IPS-20b (cell line): ENCODE data around the gene WDFY1.

Experiments used
- H3K27ac ChIP-seq: one replicate; pipeline ENCODE4 v1.5.1; 2013; ENCODE audit warnings: low read length
- H3K27me3 ChIP-seq: 2 replicates; pipeline ENCODE4 v1.6.1; 2013; ENCODE audit warnings: mild to moderate bottlenecking, low read length, inconsistent platforms; ENCODE audit not compliant: insufficient read depth
- H3K36me3 ChIP-seq: 2 replicates; pipeline ENCODE4 v1.6.1; 2013; ENCODE audit warnings: low read depth, mild to moderate bottlenecking, inconsistent platforms, low read length, moderate library complexity; ENCODE audit not compliant: insufficient read depth
- H3K4me1 ChIP-seq: 2 replicates; pipeline ENCODE4 v1.6.1; 2013; ENCODE audit warnings: mild to moderate bottlenecking, control low read depth, inconsistent platforms, low read length, moderate library complexity; ENCODE audit not compliant: insufficient read depth
- H3K4me3 ChIP-seq: 2 replicates; pipeline ENCODE4 v1.5.1; 2013; ENCODE audit warnings: mild to moderate bottlenecking, low read length, inconsistent platforms
- H3K9ac ChIP-seq: 2 replicates; pipeline ENCODE4 v1.6.1; 2013; ENCODE audit warnings: low read depth, mild to moderate bottlenecking, inconsistent platforms, low read length, moderate library complexity
- H3K9me3 ChIP-seq: 2 replicates; pipeline ENCODE4 v1.6.1; 2013; ENCODE audit warnings: mild to moderate bottlenecking, low read depth, low read length, inconsistent platforms; ENCODE audit not compliant: insufficient read depth

WDFY1 gene, protein sequence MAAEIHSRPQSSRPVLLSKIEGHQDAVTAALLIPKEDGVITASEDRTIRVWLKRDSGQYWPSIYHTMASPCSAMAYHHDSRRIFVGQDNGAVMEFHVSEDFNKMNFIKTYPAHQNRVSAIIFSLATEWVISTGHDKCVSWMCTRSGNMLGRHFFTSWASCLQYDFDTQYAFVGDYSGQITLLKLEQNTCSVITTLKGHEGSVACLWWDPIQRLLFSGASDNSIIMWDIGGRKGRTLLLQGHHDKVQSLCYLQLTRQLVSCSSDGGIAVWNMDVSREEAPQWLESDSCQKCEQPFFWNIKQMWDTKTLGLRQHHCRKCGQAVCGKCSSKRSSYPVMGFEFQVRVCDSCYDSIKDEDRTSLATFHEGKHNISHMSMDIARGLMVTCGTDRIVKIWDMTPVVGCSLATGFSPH

GRCh38 chr2:223944703-223945531, at the start of gene WDFY1:
Gene WDFY1 (minus strand): TSS chr2:223945335. CDS start chr2:223945284, 51 bp downstream.
- Histone ChIP-seq H3K36me3 (peaks cover 4% of the 10 kb centered on the region; the same call in 1 of the 2 replicates), H3K4me1 (peaks cover 16% of the 10 kb centered on the region), H3K9ac (peak within 1 kb of the TSS; percentile 87), H3K27me3 (no peaks in the 10 kb centered on the region), H3K27ac (peak within 1 kb of the TSS; percentile 83), H3K9me3 (no peaks in the 10 kb centered on the region), H3K4me3 (peak within 1 kb of the TSS; percentile 88)

DNA sequence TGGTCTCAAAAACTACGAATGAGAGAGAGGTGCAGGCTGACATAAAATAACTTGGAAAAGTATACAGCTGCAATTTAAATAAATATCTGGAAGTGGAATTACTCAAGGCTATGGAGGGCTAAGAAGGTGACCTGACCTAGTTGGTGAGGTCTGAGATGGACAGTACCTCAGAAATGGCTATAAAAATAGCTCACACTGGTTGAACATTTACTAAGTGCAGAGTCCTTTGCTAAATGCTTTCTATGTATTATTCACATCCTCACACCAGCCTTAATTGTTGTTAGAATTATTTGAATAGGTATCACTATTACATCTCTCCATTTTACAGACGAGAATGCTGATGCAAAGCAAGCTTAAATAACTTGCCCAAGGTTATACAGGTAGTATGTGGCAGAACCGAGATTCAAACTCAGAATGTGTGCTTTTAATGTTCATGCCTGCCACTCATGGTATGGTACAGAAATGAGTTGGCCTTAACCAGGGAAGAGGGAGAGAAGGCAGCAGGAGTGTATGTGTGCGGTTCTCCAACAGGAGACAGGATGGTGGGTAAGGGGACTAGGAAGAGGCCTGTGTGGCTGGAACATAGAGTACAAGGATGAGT, 49.5 kb upstream of the WDFY1 start:
- no peak overlapping the region for H3K27ac ChIP-seq
- H3K4me3 ChIP-seq: no peak overlapping the region
- H3K4me1 ChIP-seq: no peaks in the 10 kb centered on the region
- H3K36me3 ChIP-seq: peaks cover 16% of the 10 kb centered on the region; the same call in 1 of the 2 replicates
- no peaks in the 10 kb centered on the region for H3K27me3 ChIP-seq
- H3K9me3 ChIP-seq: no peaks in the 10 kb centered on the region
- no peak overlapping the region for H3K9ac ChIP-seq

DNA sequence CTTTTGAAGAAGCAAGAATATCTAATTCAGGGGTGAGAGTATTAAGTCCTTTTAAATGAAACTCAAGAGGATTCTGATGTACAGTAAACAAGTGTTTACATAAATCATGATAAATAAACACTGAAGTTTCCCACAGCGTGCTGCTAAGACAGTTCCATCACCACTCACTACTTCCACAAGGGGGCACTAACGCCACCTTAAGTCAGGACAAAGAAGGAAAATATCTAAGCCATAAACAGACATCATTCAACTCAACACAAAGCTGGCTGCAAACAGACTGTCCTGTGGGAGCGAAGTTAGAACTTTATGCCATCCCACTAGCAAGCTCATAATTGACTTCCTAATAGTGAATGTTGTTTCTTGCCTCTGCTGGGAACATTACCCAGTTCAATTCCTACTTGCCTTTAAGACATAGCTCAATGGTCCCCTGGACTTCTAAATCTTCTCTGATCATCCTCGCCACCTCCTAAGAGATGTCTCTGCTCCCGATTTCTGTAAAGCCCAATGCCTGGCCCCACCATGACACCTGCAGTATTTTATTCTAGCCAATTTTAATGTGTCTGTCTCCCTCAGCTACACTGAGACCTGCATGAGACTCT, 48.6 kb upstream of the WDFY1 start:
- no peak overlapping the region for H3K9ac ChIP-seq
- H3K9me3 ChIP-seq: no peaks in the 10 kb centered on the region
- no peak overlapping the region for H3K4me3 ChIP-seq
- no peak overlapping the region for H3K27ac ChIP-seq
- H3K27me3 ChIP-seq: no peaks in the 10 kb centered on the region
- H3K36me3 ChIP-seq: peaks cover 16% of the 10 kb centered on the region; the same call in 1 of the 2 replicates
- no peaks in the 10 kb centered on the region for H3K4me1 ChIP-seq

- Histone ChIP-seq H3K27ac (no peak overlapping the region), H3K4me3 (no peak overlapping the region), H3K36me3 (peaks cover 21% of the 10 kb centered on the region), H3K4me1 (no peaks in the 10 kb centered on the region), H3K9me3 (no peaks in the 10 kb centered on the region), H3K27me3 (no peaks in the 10 kb centered on the region), H3K9ac (no peak overlapping the region)
These were observed 46.5 kb upstream of the WDFY1 start for GRCh38 chr2:223991611-223992010.

DNA sequence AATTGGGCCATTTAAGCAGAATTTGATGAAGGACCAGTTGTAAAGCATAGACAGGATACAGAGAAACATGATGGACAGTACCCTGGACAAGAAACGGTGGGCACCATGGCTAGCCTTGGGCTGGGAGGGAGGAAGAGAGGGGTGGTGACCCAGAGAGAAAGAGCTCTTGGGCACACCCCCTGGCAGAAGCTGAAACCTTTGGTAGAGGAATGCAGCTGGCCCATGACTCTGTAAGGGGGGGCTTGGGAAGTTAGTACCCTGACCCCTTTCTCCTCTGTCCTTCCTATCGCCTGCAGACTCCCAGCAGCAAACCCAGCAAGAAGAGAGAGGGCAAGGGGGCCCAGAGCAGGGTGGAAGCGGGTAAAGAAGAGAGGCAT, 44.7 kb upstream of the WDFY1 start:
- H3K4me3 ChIP-seq: no peak overlapping the region
- no peaks in the 10 kb centered on the region for H3K9me3 ChIP-seq
- H3K9ac ChIP-seq: no peak overlapping the region
- H3K36me3 ChIP-seq: peaks cover 27% of the 10 kb centered on the region
- no peaks in the 10 kb centered on the region for H3K27me3 ChIP-seq
- H3K27ac ChIP-seq: no peak overlapping the region
- H3K4me1 ChIP-seq: no peaks in the 10 kb centered on the region

- H3K27me3 ChIP-seq: no peaks in the 10 kb centered on the region
- H3K4me3 ChIP-seq: no peak overlapping the region
- H3K9ac ChIP-seq: no peak overlapping the region
- H3K9me3 ChIP-seq: no peaks in the 10 kb centered on the region
- H3K27ac ChIP-seq: no peak overlapping the region
- no peaks in the 10 kb centered on the region for H3K4me1 ChIP-seq
- peaks cover 32% of the 10 kb centered on the region for H3K36me3 ChIP-seq
These were observed 44.2 kb upstream of the WDFY1 start for GRCh38 chr2:223989206-223989855.

GRCh38 chr2:223981241-223981640, 36.1 kb upstream of the WDFY1 start:
- Histone ChIP-seq H3K4me1 (no peaks in the 10 kb centered on the region), H3K9ac (no peak overlapping the region), H3K9me3 (no peaks in the 10 kb centered on the region), H3K27me3 (no peaks in the 10 kb centered on the region), H3K27ac (no peak overlapping the region), H3K4me3 (no peak overlapping the region), H3K36me3 (peaks cover 78% of the 10 kb centered on the region)

DNA sequence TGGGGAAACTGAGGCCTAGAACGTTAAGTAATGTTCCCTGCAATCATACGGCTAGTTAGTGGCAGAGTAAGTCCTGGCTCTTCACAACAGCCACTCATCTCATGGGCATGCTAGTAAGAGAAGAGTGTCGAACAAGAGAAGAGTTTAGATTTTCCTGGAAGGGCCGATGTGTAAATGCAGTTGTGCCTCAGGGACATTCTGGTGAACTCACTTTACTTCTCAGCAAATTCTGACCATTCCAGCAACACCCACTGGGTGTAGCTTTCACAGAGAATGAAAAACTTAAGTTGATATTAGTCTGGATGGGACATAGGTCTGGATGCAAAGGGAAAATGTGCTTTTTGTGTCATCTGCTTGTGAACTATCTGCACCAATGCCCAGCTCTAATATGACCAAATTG, 35.7 kb upstream of the WDFY1 start:
- peaks cover 74% of the 10 kb centered on the region for H3K36me3 ChIP-seq
- no peaks in the 10 kb centered on the region for H3K9me3 ChIP-seq
- no peak overlapping the region for H3K27ac ChIP-seq
- no peaks in the 10 kb centered on the region for H3K27me3 ChIP-seq
- H3K4me1 ChIP-seq: no peaks in the 10 kb centered on the region
- H3K4me3 ChIP-seq: no peak overlapping the region
- no peak overlapping the region for H3K9ac ChIP-seq

DNA sequence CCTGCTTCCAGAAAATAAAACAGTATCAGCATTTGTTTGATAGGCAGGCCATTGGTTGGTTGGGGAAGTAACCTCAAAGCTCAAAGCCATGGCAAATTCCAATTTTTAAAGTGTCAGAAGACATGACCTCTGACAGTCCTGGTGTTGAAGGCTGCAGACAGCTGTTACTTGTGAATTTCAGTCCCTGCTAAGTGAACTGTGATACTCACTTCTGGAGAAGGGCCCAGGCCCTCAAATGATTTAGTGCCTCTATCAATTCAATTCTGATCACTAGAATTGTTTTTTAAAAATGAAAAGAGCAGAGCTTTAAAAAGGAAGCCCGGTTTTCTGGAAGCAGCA, 35.2 kb upstream of the WDFY1 start:
- H3K9ac ChIP-seq: no peak overlapping the region
- H3K27me3 ChIP-seq: no peaks in the 10 kb centered on the region
- H3K9me3 ChIP-seq: no peaks in the 10 kb centered on the region
- no peak overlapping the region for H3K4me3 ChIP-seq
- no peaks in the 10 kb centered on the region for H3K4me1 ChIP-seq
- peaks cover 72% of the 10 kb centered on the region for H3K36me3 ChIP-seq
- H3K27ac ChIP-seq: no peak overlapping the region

GRCh38 chr2:223979730-223980396, 34.7 kb upstream of the WDFY1 start:
- Histone ChIP-seq H3K27me3 (no peaks in the 10 kb centered on the region), H3K4me1 (no peaks in the 10 kb centered on the region), H3K9ac (no peak overlapping the region), H3K36me3 (peaks cover 67% of the 10 kb centered on the region), H3K9me3 (no peaks in the 10 kb centered on the region), H3K4me3 (no peak overlapping the region), H3K27ac (no peak overlapping the region)

DNA sequence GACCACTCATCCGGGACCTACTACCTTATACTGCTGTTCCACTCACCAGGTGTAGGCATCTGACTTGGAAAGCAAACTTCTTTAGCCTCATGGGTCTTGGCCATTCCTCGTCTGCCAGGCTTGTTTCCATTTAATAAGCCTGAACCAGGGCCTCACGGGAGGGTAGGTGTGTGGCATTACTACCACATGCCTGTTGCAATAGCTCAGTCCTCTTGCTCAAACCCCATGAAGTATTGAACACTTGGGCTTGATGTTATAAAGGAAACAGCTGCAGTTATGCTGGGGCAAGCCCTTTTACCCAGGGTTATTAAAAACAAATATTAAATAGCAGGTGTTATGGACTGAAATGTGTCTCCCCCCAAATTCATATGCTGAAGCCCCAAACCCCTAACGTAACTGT, 33.3 kb upstream of the WDFY1 start:
- peaks cover 53% of the 10 kb centered on the region for H3K36me3 ChIP-seq
- H3K9ac ChIP-seq: no peak overlapping the region
- H3K27ac ChIP-seq: no peak overlapping the region
- H3K4me3 ChIP-seq: no peak overlapping the region
- H3K4me1 ChIP-seq: no peaks in the 10 kb centered on the region
- H3K9me3 ChIP-seq: no peaks in the 10 kb centered on the region
- H3K27me3 ChIP-seq: no peaks in the 10 kb centered on the region
